HEK293T (cell line): Measurements from ENCODE around the gene DTNBP1.

Experiments used
- CTCF ChIA-PET: fragments of 350-600 bp; formaldehyde crosslinking; extraction: SDS; loops from one replicate; lab custom pipeline; 2021; ENCODE audit warnings: antibody characterized with exemption, inconsistent platforms; lab: Yijun Ruan, JAX
- POLR2A ChIA-PET: fragments of 350-600 bp; formaldehyde crosslinking; extraction: SDS; loops from one replicate; lab custom pipeline; 2020; ENCODE audit warnings: antibody characterized with exemption, inconsistent platforms; lab: Yijun Ruan, JAX
- DNase-seq: peaks from one replicate; pipeline ENCODE4 v3.0.0; 2012; ENCODE audit warnings: mixed read lengths; ENCODE audit errors: extremely low spot score
- ARNT ChIP-seq: fragments of 450-650 bp; IDR thresholded peaks from 2 replicates; pipeline ENCODE4 v1.6.1; 2017; ENCODE audit warnings: mild to moderate bottlenecking
- BHLHE40 ChIP-seq: fragments of 450-650 bp; IDR thresholded peaks from 2 replicates; pipeline ENCODE4 v1.6.1; 2016; ENCODE audit warnings: mild to moderate bottlenecking, moderate library complexity, borderline replicate concordance
- CTBP1 ChIP-seq: fragments of 450-650 bp; IDR thresholded peaks from 2 replicates; pipeline ENCODE4 v1.6.1; 2016; ENCODE audit warnings: borderline replicate concordance
- ELF4 ChIP-seq: fragments of 450-650 bp; IDR thresholded peaks from 2 replicates; pipeline ENCODE4 v1.6.1; 2017; ENCODE audit warnings: antibody characterized with exemption
- FOXA1 ChIP-seq: fragments of 450-650 bp; IDR thresholded peaks from 2 replicates; pipeline ENCODE4 v1.6.1; 2016; ENCODE audit warnings: mild to moderate bottlenecking
- FOXK2 ChIP-seq: fragments of 450-650 bp; IDR thresholded peaks from 2 replicates; pipeline ENCODE4 v1.6.1; 2016; ENCODE audit warnings: mild to moderate bottlenecking
- FOXM1 ChIP-seq: fragments of 450-650 bp; IDR thresholded peaks from 2 replicates; pipeline ENCODE4 v1.6.1; 2017; ENCODE audit warnings: mild to moderate bottlenecking, borderline replicate concordance
- HDGF ChIP-seq: fragments of 450-650 bp; IDR thresholded peaks from 2 replicates; pipeline ENCODE4 v1.6.1; 2017; ENCODE audit warnings: antibody characterized with exemption, borderline replicate concordance
- L3MBTL2 ChIP-seq: fragments of 450-650 bp; conservative IDR thresholded peaks from 2 replicates; pipeline ENCODE4 v1.6.1; 2016; ENCODE audit warnings: mild to moderate bottlenecking
- LEF1 ChIP-seq: fragments of 450-650 bp; IDR thresholded peaks from 2 replicates; pipeline ENCODE4 v1.6.1; 2017; ENCODE audit warnings: mild to moderate bottlenecking, borderline replicate concordance
- NFRKB ChIP-seq: fragments of 450-650 bp; IDR thresholded peaks from 2 replicates; pipeline ENCODE4 v1.6.1; 2016; ENCODE audit warnings: mild to moderate bottlenecking, moderate library complexity
- SP1 ChIP-seq: fragments of 450-650 bp; IDR thresholded peaks from 2 replicates; pipeline ENCODE4 v1.6.1; 2017
- SUZ12 ChIP-seq: fragments of 450-650 bp; IDR thresholded peaks from 2 replicates; pipeline ENCODE4 v1.6.1; 2016; ENCODE audit warnings: mild to moderate bottlenecking
- TARDBP ChIP-seq: fragments of 450-650 bp; IDR thresholded peaks from 2 replicates; pipeline ENCODE4 v1.6.1; 2016
- ZNF384 ChIP-seq: fragments of 450-650 bp; IDR thresholded peaks from 2 replicates; pipeline ENCODE4 v1.6.1; 2016
- TF ChIP-seq, protein P1 (sequence below): fragments of 450-650 bp; IDR thresholded peaks from 2 replicates; pipeline ENCODE4 v1.6.1; 2016

Gene DTNBP1

DNA sequence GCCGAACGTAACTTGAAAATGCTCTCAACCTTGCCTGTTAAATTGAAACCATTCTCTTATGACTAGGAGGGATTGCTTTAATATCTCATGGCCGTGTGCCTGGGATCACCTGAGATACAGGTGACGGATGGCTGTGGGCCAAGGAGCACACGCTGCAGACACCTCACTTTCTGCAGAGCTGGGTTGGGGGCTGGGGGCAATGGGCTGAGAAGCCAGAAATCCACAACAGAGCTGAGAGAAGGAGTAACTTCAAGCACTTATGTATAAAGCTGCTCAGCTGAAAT, 170.9 kb downstream of the DTNBP1 start:
- CTCF ChIA-PET: interaction anchor here (1.2 to 1.3 kb wide), 2 partner anchors 129 to 341 kb away, joined by 3 read pairs; no protein-coding TSS in a partner anchor
- POLR2A ChIA-PET: no interaction called here
- TF ChIP-seq HDGF (no peak), NFRKB (no peak), TARDBP (no peak), ZNF384 (no peak), L3MBTL2 (no peak), LEF1 (no peak), ELF4 (no peak), ARNT (no peak), BHLHE40 (no peak), CTBP1 (no peak)
- TF ChIP-seq, protein P1, sequence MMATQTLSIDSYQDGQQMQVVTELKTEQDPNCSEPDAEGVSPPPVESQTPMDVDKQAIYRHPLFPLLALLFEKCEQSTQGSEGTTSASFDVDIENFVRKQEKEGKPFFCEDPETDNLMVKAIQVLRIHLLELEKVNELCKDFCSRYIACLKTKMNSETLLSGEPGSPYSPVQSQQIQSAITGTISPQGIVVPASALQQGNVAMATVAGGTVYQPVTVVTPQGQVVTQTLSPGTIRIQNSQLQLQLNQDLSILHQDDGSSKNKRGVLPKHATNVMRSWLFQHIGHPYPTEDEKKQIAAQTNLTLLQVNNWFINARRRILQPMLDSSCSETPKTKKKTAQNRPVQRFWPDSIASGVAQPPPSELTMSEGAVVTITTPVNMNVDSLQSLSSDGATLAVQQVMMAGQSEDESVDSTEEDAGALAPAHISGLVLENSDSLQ: no peak
- DNase-seq: no peak

DNA sequence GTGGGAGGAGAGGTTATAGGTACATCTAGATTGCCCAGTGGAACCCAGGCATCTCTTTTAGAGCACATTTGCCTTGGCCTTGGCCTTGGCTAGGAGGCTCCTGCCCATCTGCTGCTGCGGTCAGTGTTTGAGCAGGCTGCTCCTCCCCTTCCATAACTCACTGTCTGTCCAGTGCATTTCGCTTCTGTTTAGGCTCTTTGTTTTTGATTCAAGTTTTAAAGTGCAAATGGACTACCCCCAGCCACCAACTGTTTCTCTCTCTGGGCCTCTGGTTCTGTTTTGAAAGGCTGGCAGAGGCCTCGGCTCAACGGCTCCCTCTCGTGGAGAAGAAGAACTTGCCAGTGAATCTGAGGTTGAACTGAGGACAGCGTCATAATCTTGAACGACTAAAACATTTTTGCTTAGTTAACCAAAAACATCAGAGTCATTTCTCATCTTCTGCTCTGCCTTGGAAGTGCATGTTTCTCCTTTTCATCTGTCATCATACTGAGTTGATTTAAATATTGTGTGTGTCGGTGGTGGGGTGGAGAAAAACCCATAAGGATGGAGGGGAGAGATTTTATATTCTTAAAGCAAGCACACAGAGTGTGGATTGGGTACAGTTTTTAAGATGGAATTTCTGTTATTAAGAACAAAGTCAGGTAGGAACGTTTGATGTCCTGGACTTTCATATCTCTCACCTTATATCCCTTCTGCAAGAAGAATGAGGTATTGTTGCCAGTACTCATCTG, 171.4 kb downstream of the DTNBP1 start:
- DNase-seq: peak; percentile 57
- ChIA-PET POLR2A (no interaction called here), CTCF (interaction anchor here (1.0 kb wide), 1 partner anchor 15 kb away, joined by 4 read pairs; no protein-coding TSS in a partner anchor)
- no peak for TF ChIP-seq CTBP1
- no peak for TF ChIP-seq ZNF384
- no peak for TF ChIP-seq FOXA1
- TF ChIP-seq FOXK2: no peak
- no peak for TF ChIP-seq NFRKB
- no peak for TF ChIP-seq LEF1
- no peak for TF ChIP-seq FOXM1
- TF ChIP-seq SUZ12: no peak
- no peak for TF ChIP-seq ELF4
- TF ChIP-seq TARDBP: no peak
- TF ChIP-seq SP1: no peak
- TF ChIP-seq BHLHE40: no peak

DNA sequence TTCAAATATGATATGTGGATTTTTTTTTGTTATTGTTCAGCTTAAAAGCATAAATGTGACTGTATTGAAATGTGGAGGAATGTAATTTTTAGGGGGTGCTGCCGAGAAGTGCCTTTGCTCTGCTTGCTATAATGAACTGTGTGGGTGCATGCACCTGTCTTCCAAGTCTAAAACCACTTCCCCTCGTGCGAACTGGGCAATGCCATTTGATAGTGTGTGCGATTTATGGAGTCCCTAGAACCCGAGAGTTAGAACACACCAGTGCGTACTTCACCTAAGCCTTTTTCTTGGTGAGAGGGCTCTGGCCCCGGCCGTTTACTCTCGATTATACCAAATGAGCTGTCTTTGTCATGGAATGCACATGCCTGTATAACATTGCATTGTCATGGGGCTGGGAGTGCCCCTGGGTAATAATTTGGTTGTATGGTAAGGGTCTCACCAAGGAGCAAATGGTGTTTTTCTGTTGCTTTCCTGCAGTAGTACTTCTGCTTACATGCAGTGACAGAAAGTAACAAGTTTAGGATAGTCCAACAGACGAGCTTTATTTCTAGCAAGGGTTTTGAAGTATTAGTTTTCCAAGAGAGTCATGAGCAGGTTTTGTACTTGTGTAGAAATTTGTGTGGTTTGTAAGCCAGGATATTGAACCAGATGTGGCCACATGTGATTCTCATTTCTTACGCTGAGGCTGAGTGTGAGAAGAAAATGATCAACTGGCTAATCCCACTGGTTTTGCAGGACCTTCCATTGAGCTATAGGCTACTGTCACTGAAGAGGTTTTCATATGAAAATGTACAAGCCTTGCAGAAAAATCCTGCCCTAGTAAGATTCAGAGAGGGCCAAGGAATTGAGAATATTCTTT, 172.4 kb downstream of the DTNBP1 start:
- no peak for TF ChIP-seq ARNT
- TF ChIP-seq, protein P1: no peak
- DNase-seq: no peak
- CTCF ChIA-PET: interaction anchor here (0.7 to 1.0 kb wide), 2 partner anchors 10 to 14 kb away, joined by 3 to 4 read pairs; no protein-coding TSS in a partner anchor
- POLR2A ChIA-PET: no interaction called here

DNA sequence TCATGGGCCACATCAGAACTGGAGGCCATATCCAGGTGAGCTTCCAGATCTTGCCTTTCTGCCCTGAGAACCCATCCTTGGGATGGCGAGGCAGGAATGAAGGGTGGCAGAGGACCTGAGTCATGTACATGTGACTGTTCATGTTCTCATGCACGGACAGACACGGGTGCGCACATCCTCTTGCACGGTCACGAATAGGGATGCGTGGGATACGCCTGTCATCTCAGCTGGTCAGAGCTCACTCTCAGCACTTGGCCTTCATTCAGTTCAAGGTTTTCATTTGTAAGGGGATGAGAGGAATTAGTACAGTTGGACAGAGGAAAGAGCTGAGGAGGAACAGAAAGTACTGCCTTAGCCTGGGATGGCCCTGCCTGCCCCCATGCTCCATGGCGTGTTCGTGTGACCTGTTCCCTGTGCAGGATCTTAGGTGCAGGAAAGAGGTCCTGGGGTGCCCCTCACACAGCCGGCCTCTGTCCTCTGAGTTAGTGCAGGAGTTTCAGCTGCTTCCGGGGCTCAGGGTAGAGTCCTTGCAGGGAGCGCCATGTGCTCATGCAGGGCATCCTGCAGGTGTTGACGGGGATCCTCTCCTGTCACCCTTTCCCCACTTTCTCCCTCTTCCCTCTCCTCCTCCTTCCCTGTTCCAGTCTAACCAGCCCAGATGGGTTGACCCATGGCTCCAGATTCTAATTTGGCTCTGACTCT, 173.4 kb downstream of the DTNBP1 start:
- no peak for TF ChIP-seq LEF1
- no peak for TF ChIP-seq FOXM1
- no peak for TF ChIP-seq SP1
- TF ChIP-seq ARNT: no peak
- TF ChIP-seq FOXA1: no peak
- TF ChIP-seq TARDBP: no peak
- no peak for TF ChIP-seq FOXK2
- TF ChIP-seq BHLHE40: no peak
- no peak for TF ChIP-seq ZNF384
- no peak for TF ChIP-seq ELF4
- no peak for TF ChIP-seq L3MBTL2
- no peak for DNase-seq
- ChIA-PET CTCF (no interaction called here), POLR2A (no interaction called here)

DNA sequence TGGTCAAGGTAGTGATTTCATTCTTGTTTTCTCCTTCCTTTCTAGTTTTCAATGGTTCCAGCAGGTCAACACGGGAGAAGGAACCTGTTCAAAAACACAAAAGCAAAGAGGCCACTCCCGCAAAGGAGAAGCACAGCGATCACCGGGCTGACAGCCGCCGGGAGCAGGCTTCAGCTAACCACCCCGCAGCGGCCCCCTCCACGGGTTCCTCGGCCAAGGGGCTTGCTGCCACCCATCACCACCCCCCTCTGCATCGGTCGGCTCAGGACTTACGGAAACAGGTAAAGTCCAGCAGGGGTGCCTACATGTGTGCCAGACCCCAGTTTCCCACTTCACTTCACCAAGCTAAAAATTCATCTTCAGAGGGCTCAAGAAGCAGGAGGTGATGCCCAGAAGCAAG, 175.6 kb downstream of the DTNBP1 start:
- CTCF ChIA-PET: no interaction called here
- POLR2A ChIA-PET: no interaction called here
- no peak for DNase-seq
- no peak for TF ChIP-seq CTBP1
- no peak for TF ChIP-seq SUZ12
- TF ChIP-seq LEF1: no peak
- no peak for TF ChIP-seq ARNT
- no peak for TF ChIP-seq TARDBP
- no peak for TF ChIP-seq HDGF
- no peak for TF ChIP-seq FOXM1
- TF ChIP-seq ZNF384: no peak
- no peak for TF ChIP-seq BHLHE40
- no peak for TF ChIP-seq L3MBTL2
- TF ChIP-seq FOXA1: no peak
- no peak for TF ChIP-seq SP1
- TF ChIP-seq FOXK2: no peak
- TF ChIP-seq ELF4: no peak
- TF ChIP-seq, protein P1: no peak
- no peak for TF ChIP-seq NFRKB

DNA sequence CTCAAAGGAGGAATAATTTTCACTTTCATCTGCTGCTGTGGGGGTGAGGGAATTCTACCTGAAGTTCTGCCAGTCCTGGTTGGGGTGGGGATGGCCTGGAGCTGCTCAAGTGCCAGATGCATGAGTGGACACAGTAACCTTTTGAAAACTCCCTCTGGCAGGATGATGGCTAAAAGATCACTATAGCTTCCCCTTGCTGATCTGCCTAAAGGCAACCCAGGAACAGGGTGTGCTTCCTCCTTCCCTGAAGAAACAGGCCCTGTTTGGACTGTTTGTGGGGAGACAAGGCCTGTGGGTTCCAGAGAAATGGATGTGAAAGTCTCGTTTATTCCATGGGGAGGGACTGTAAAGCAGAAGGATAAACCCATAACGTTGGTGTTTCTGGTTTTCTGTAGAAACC, 176.9 kb downstream of the DTNBP1 start:
- TF ChIP-seq TARDBP (no peak), SP1 (no peak), BHLHE40 (no peak), FOXK2 (no peak), NFRKB (no peak), L3MBTL2 (no peak), LEF1 (no peak), CTBP1 (no peak), ARNT (no peak), SUZ12 (no peak), ZNF384 (no peak), ELF4 (no peak), FOXM1 (no peak)
- DNase-seq: no peak
- POLR2A ChIA-PET: no interaction called here
- CTCF ChIA-PET: no interaction called here
